Effector memory CD8-positive, alpha-beta T cell (primary cell): ENCODE results near the gene GAK.
A peak's percentile ranks its signal among the peaks of the same experiment; 100 is the strongest.

Source experiments
- ATAC-seq: fragments of 150-1000 bp; cut with Tn5 transposase; replicated peaks from 2 replicates; pipeline ENCODE4 v1.10.0; 2021; ENCODE audit warnings: mild to moderate bottlenecking, moderate library complexity
- DNase-seq, 3 experiments: peaks; one replicate each; pipeline ENCODE4 v3.0.0; 2021
- H3K27ac Mint-ChIP-seq, 2 donors: one replicate each; pipeline ENCODE4 v1.8.0; 2022; ENCODE audit warnings: mild to moderate bottlenecking in 2 of 2, mixed read lengths in 2 of 2, moderate library complexity in 2 of 2
- H3K27me3 Mint-ChIP-seq, 2 donors: one replicate each; pipeline ENCODE4 v1.8.0; 2022; ENCODE audit warnings: mixed read lengths in 2 of 2
- H3K36me3 Mint-ChIP-seq: one replicate; pipeline ENCODE4 v1.8.0; 2022; ENCODE audit warnings: mild to moderate bottlenecking, moderate library complexity, mixed read lengths; ENCODE audit not compliant: insufficient read depth
- H3K4me1 Mint-ChIP-seq, 2 donors: one replicate each; pipeline ENCODE4 v1.8.0; 2022; ENCODE audit warnings: low read depth in 2 of 2, mixed read lengths in 2 of 2
- H3K4me3 Mint-ChIP-seq, 2 donors: one replicate each; pipeline ENCODE4 v1.8.0; 2022; ENCODE audit warnings: mild to moderate bottlenecking in 2 of 2, mixed read lengths in 2 of 2, moderate library complexity in 2 of 2
- H3K9me3 Mint-ChIP-seq, 2 donors: one replicate each; pipeline ENCODE4 v1.8.0; 2022; ENCODE audit warnings: mixed read lengths in 2 of 2

Gene GAK

DNA sequence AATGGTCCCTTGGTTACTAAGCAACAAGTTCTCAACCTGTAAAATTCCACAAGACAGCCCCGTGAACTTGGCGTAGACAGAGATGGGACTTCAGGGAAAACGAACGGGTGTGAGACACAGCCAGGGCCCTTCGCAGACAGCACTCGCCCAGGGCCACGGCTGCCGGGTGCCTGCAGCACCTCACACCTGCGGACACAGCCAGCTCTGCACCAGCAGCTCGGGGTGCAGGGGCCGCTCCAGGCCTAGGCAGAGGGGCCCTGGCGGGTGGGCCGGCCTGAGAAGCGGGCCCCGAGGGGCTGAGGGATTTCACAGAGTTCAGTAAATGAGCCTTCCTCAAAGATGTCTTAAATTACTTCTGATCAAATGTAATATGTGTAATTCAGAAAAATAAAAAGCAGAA is 34.0 kb downstream of the GAK start:
- H3K4me1 Mint-ChIP-seq, result peaks cover 10 to 16% of the 10 kb centered on the region in 2 donors
- ATAC-seq (no peak), DNase-seq (no peak)
- peaks cover 70% of the 10 kb centered on the region for H3K36me3 Mint-ChIP-seq
- H3K9me3 Mint-ChIP-seq, result no peaks in the 10 kb centered on the region
- no peak overlapping the region for H3K4me3 Mint-ChIP-seq
- H3K27ac Mint-ChIP-seq, result no peak overlapping the region
- no peaks in the 10 kb centered on the region for H3K27me3 Mint-ChIP-seq

DNA sequence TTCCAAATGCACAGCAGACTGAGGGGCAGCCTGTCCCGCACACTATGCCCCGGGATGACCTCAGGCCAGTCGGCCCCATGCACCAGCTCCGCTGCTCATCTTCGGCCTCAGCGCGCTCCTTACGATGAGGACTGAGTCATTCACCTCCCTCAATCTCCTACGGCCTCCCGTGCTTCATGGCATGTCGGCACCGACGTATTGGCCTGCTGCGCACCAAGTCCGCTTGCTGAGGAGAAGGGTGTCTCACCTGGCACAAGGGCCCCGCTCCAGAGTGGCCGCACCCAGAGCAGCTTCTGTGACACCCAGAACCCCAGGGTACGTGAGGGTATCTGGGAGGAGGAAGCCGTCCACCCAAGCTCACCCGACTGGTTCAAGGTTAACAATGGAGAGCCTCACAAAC is 35.5 kb downstream of the GAK start:
- Mint-ChIP-seq H3K36me3 (peaks cover 72% of the 10 kb centered on the region), H3K4me3 (no peak overlapping the region), H3K27me3 (no peaks in the 10 kb centered on the region), H3K4me1 (peaks cover 10 to 15% of the 10 kb centered on the region in 2 donors), H3K27ac (peak overlapping the region; percentile 32 to 44), H3K9me3 (no peaks in the 10 kb centered on the region)
- ATAC-seq (no peak), DNase-seq (no peak)

DNA sequence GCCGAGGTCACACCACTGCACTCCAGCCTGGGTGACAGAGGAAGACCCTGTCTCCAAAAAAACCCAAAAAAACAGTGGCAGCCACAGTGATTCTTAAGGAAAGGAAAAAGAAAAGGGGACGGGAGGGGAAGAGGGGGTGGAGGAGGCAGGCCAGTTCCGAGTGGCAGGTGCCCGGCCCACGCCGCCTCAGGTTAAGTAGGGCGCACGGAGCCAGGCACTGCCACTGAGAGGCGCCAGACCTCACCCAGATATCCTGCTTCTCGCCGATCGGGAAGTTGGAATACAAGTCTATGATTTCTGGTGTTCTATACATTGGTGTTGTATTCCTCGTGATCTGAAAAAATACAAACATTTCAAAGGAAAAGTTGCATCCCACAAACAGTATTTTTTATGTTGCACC is 35.9 kb downstream of the GAK start:
- Mint-ChIP-seq H3K36me3 (peaks cover 72% of the 10 kb centered on the region), H3K4me3 (no peak overlapping the region), H3K9me3 (no peaks in the 10 kb centered on the region), H3K27ac (peak overlapping the region in 1 of 2 donors; percentile 60), H3K27me3 (no peaks in the 10 kb centered on the region), H3K4me1 (peaks cover 10 to 14% of the 10 kb centered on the region in 2 donors)
- no peak for DNase-seq
- no peak for ATAC-seq

DNA sequence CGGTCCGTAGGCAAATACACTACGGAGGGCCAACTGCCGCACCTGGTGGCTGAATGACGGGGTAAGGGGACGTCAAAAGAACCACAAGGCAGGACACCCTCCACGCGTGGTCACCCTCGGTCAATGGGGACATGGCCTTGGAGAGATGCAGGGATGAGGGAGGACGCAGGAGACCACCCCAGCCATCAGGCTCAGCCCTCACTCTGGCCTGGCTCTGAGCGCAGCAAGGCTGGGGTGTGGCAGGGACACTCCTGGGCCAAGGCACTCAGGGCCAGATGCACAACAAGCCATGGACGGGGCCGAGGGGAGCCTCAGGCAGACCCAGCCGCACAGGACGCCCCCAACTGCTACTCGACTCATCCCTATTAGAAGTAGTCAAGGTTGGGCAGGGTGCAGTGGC is 36.5 kb downstream of the GAK start:
- DNase-seq (no peak), ATAC-seq (no peak)
- no peaks in the 10 kb centered on the region for H3K9me3 Mint-ChIP-seq
- no peak overlapping the region for H3K4me3 Mint-ChIP-seq
- H3K27me3 Mint-ChIP-seq, result no peaks in the 10 kb centered on the region
- peak overlapping the region in 1 of 2 donors; percentile 60 for H3K27ac Mint-ChIP-seq
- H3K4me1 Mint-ChIP-seq, result peaks cover 9 to 14% of the 10 kb centered on the region in 2 donors
- peaks cover 70% of the 10 kb centered on the region for H3K36me3 Mint-ChIP-seq

DNA sequence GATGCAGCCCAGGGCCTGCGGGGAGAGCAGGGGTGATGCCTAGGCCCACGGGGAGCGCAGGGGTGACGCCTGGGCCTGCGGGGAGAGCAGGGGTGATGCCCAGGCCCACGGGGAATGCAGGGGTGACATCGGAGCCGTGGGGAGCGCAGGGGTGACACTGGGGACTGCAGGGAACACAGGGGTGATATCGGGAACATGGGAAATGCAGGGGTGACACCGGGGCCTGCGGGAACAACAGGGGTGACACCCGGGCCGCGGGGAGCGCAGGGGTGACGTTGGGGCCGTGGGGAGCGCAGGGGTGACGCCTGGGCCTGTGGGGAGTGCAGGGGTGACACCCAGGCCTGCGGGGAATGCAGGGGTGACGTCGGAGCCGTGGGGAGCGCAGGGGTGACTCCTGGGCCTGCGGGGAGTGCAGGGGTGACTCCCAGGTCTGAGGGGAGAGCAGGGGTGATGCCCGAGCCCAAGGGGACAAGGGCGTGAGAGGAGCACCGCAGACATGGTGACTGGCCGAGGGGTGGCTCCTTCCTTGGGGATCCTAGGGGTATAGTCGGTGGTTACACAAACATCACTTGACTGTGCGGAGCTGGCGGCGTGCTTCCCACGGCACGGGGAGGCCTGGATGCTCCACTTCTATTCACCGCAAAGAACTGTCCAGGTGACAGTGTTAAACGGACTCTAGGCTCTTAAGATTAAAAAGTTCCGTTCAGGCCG is 38.0 kb downstream of the GAK start:
- Mint-ChIP-seq H3K9me3 (no peaks in the 10 kb centered on the region), H3K27me3 (no peaks in the 10 kb centered on the region), H3K4me3 (no peak overlapping the region), H3K27ac (no peak overlapping the region), H3K36me3 (peaks cover 75% of the 10 kb centered on the region), H3K4me1 (peaks cover 3 to 4% of the 10 kb centered on the region in 2 donors)
- ATAC-seq (no peak), DNase-seq (no peak)

DNA sequence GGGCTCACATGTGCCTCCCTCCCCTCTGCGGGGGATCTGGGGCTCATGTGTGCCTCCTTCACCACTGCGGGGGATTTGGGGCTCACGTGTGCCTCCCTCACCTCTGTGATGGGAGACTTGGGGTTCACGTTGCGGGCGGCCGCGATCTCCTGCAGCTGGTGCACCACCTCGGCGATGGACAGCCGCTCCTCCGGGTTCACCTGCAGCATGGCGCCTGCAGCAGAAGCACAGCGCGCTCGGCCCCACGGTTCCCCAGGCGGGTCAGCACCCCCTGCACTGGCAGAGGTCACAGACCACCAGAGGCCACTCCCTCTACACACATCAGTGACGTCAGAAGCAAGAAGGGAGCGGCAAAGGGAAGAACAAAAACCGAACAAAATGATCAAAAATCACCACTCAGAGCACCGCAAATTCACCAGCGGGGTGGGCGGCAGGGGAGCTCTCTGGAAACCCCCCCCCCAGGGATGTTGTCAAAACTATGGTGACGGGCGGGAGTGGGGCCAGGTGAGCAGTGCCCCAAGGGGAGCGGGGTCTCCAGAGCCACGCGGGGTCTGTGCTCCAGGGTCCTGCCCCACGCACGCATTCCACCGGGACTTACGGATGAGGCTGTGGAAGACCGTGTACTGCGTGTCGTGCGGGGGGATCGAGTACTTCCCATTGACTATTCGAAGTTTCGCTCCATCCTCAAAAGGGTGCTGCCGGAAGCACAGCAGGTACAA is 38.7 kb downstream of the GAK start:
- H3K9me3 Mint-ChIP-seq, result no peaks in the 10 kb centered on the region

DNA sequence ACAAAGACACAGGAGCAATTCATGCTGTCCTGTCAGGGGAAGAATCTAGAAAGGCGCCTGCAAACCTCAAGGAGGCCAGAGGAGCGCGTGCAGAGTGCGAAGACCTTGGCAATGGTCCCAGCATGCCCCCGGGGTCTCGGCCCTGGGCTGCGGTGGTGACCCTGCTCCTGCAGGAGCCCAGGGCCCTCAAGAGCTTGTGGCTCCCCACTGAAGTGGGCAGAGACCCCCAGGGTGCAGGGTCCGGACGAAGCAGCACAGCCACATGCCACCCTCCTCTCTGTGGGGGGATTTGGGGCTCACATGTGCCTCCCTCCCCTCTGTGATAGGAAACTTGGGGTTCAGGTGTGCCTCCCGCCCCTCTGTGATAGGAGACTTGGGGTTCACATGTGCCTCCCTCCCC is 39.3 kb downstream of the GAK start:
- peaks cover 74% of the 10 kb centered on the region for H3K36me3 Mint-ChIP-seq
- no peaks in the 10 kb centered on the region for H3K4me1 Mint-ChIP-seq
- peaks cover 0 to under 1% of the 10 kb centered on the region in 2 donors for H3K9me3 Mint-ChIP-seq
- H3K27ac Mint-ChIP-seq, result peak overlapping the region in 1 of 2 donors; percentile 26
- ATAC-seq (no peak), DNase-seq (no peak)
- no peaks in the 10 kb centered on the region for H3K27me3 Mint-ChIP-seq
- no peak overlapping the region for H3K4me3 Mint-ChIP-seq

More for the DNA sequence above, 38.7 kb downstream of the GAK start:
- ATAC-seq (no peak), DNase-seq (no peak)
- H3K4me1 Mint-ChIP-seq, result no peaks in the 10 kb centered on the region
- peak overlapping the region in 1 of 2 donors; percentile 26 for H3K27ac Mint-ChIP-seq
- peaks cover 75% of the 10 kb centered on the region for H3K36me3 Mint-ChIP-seq
- no peaks in the 10 kb centered on the region for H3K27me3 Mint-ChIP-seq
- H3K4me3 Mint-ChIP-seq, result no peak overlapping the region

DNA sequence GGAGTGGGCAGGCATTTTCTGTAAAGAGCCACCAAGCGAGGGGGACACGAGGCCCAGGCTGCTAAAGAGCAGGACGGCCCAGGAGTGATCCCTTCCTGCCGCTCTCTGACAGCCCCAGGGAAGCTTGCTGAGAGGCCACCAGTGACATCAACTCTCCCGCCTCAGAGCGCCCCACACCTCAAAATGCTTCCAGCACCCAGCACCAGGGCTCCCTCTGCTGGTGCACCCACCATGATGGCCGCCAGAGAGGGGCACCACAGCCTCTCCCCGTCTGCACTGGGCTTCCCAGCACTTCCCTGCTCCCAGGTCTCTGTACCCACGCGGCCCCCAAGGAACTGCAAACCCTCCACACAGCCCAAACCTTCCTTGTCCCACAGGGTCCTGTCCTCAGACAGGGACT is 40.4 kb downstream of the GAK start:
- Mint-ChIP-seq H3K27ac (peak overlapping the region in 1 of 2 donors; percentile 88), H3K4me1 (no peaks in the 10 kb centered on the region)
- DNase-seq, result no peak

DNA sequence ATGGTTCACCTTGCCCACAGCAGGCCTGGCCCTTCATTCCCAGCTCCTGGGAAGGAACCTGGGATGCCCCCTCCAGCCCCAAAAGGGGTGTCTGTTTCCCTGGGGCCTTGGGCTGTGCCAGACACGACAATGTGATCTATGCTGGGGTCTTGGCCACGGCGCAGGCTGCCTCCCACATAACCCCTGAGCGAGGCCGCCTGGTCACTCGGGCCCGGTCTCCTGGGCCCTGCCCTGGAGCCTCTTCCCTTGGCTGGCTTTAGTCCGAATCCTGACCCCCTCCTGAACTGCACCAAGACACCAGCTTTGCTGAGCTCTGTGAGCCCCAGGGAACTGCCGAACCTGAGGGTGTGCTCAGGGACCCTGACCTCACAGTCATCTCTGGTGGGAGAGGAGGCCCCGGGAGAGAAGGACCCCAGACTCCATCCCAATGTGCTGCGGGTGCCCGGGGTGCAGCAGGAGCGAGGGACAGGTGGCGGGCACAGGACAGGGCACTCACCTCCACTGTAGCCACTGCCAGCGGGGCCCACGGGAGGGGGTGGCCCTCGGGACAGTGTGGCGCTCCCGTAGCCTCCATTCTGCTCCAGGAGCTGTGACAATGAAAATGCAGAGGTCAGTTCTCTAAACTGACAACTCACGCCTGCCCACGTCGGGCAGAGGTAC is 42.0 kb downstream of the GAK start:
- Mint-ChIP-seq H3K36me3 (peaks cover 65% of the 10 kb centered on the region), H3K4me1 (no peaks in the 10 kb centered on the region), H3K27ac (peak overlapping the region in 1 of 2 donors; percentile 88)

More for the DNA sequence above, 40.4 kb downstream of the GAK start:
- Mint-ChIP-seq H3K27me3 (no peaks in the 10 kb centered on the region), H3K4me3 (peak overlapping the region in 1 of 2 donors; percentile 12), H3K9me3 (peaks cover 0 to 5% of the 10 kb centered on the region in 2 donors), H3K36me3 (peaks cover 73% of the 10 kb centered on the region)
- no peak for ATAC-seq

DNA sequence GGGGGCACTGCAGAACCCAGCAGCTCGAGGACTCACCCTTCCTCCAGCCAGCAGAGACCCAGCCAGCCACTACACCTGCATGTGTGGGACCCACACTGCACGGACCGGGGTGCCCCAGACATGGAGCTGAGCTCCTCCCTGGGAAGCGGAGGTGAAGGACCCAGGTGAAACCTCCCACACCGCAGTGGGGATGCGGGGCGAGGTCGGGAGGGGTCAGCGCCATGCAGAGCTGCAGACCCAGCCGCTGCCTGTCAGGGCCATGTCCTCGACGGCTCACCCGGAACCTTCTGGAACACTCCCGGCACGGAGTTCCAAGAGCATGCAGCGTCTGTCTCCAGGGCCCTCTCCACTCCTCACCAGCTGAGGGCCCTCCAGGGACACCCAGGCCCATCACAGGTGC is 42.6 kb downstream of the GAK start:
- ATAC-seq, result no peak
- H3K27ac Mint-ChIP-seq, result peak overlapping the region in 1 of 2 donors; percentile 20

More for the DNA sequence above, 42.0 kb downstream of the GAK start:
- H3K27me3 Mint-ChIP-seq, result no peaks in the 10 kb centered on the region
- ATAC-seq (no peak), DNase-seq (no peak)
- H3K9me3 Mint-ChIP-seq, result peaks cover 0 to 5% of the 10 kb centered on the region in 2 donors
- no peak overlapping the region for H3K4me3 Mint-ChIP-seq

DNA sequence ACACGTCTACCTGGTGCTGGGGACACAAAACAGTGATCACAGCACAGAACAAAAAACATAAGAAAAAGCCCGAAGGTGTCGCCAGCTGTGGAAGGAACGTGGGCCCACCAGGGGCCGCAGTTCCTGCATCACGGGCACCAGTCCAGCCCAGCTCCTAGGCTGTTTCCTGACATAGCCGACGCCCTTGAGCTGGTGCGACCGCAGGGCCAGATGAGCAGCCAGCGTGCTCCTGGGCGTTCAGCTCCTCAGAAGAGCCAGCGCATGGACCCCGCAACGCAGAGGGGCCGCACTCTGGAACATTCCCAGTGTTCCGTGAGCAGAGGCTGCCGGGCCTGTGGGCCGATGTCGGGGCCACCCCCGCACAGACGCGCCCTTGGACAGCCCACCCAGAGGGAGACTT is 44.1 kb downstream of the GAK start:
- Mint-ChIP-seq H3K36me3 (peaks cover 74% of the 10 kb centered on the region), H3K27me3 (no peaks in the 10 kb centered on the region), H3K27ac (no peak overlapping the region), H3K4me1 (peaks cover 0 to 2% of the 10 kb centered on the region in 2 donors), H3K4me3 (no peak overlapping the region), H3K9me3 (peaks cover 0 to 5% of the 10 kb centered on the region in 2 donors)
- no peak for ATAC-seq
- DNase-seq, result no peak

More for the DNA sequence above, 42.6 kb downstream of the GAK start:
- peaks cover 67% of the 10 kb centered on the region for H3K36me3 Mint-ChIP-seq
- H3K4me1 Mint-ChIP-seq, result no peaks in the 10 kb centered on the region
- H3K9me3 Mint-ChIP-seq, result peaks cover 0 to 5% of the 10 kb centered on the region in 2 donors
- DNase-seq, result no peak
- no peaks in the 10 kb centered on the region for H3K27me3 Mint-ChIP-seq
- no peak overlapping the region for H3K4me3 Mint-ChIP-seq

DNA sequence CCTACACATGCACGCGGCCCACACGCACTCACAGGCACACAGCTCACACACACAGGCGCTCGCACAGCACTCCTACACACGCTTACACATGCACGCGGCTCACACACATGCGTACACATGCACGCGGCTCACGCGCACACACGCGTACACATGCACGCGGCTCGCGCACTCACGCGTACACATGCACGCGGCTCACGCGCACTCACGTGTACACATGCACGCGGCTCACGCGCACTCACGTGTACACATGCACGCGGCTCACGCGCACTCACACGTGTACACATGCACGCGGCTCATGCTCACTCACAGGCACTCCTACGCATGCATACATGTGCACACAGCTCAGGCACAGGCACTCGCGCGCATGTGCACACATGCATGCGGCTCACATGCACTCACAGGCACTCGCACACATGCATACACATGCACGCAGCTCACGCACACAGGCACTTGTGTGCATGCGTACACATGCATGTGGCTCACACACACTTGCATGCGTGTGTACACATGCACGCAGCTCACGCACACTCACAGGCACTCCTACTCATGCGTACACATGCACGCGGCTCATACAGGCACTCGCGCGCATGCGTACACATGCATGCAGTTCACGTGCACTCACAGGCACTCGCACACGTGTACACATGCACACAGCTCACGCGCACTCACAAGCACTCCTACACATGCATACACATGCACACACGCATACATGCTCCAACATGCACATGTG is 44.9 kb downstream of the GAK start:
- H3K27me3 Mint-ChIP-seq, result no peaks in the 10 kb centered on the region
- H3K4me3 Mint-ChIP-seq, result no peak overlapping the region
- ATAC-seq, result no peak
- no peak for DNase-seq
- H3K9me3 Mint-ChIP-seq, result peaks cover 0 to 5% of the 10 kb centered on the region in 2 donors
- H3K4me1 Mint-ChIP-seq, result peaks cover 0 to 2% of the 10 kb centered on the region in 2 donors
- H3K36me3 Mint-ChIP-seq, result peaks cover 69% of the 10 kb centered on the region
- peak overlapping the region in 1 of 2 donors; percentile 46 for H3K27ac Mint-ChIP-seq

DNA sequence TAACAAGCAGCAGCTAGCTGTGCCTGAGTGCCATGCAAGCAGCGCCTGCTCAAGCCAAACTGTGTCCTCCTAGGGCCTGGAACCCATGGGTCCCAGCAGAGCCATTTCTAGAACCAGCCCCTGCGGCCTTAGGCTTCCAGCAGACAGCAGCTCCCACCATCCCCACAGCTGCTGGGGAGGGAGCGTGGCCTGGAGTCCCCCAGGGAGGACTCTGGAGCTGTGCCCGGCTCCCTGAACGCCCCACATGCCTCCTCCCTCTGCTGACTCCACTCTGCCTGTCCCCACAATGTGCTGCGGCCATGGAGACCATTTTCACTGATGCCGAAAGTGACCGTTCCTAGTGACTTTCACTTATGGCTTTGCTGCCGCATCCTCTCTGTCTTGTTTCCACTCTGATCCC is 45.9 kb downstream of the GAK start:
- H3K36me3 Mint-ChIP-seq, result peaks cover 68% of the 10 kb centered on the region
- no peak overlapping the region for H3K4me3 Mint-ChIP-seq
- H3K4me1 Mint-ChIP-seq, result peaks cover 0 to 2% of the 10 kb centered on the region in 2 donors
- H3K9me3 Mint-ChIP-seq, result peaks cover 0 to 5% of the 10 kb centered on the region in 2 donors
- no peak overlapping the region for H3K27ac Mint-ChIP-seq
- ATAC-seq, result no peak
- H3K27me3 Mint-ChIP-seq, result no peaks in the 10 kb centered on the region
- DNase-seq, result no peak
